Measurements from ENCODE around the gene MAGOH.
"Not testable (repeated sequence)": the region's sequence is repeated elsewhere in the genome, so short reads cannot be mapped to it uniquely, and the experiment has no call there.

MAGOH gene

GRCh38 chr1:53220962-53221286 lies 17.4 kb downstream of the MAGOH start:
- no peak for DNase-seq

- DNase-seq, result peak; percentile 36 to 98 (median 86)
Observed at GRCh38 chr1:53220171-53220961, 18.0 kb downstream of the MAGOH start, which contains the start of gene CZIB. Gene CZIB (minus strand): TSS chr1:53220634. CDS start chr1:53220575, 59 bp downstream.

- DNase-seq, result no peak
Observed at GRCh38 chr1:53219711-53220110, 18.6 kb downstream of the MAGOH start.

- no peak for DNase-seq
Observed at GRCh38 chr1:53218201-53218600, 20.1 kb downstream of the MAGOH start.

GRCh38 chr1:53214376-53214940 lies 23.9 kb downstream of the MAGOH start:
- peak in 1 of 56 donors; percentile 6 for DNase-seq

- no peak for DNase-seq
Observed at GRCh38 chr1:53210954-53211353, 27.4 kb downstream of the MAGOH start.

- no peak for DNase-seq
Observed at GRCh38 chr1:53210352-53210751, 28.0 kb downstream of the MAGOH start.

GRCh38 chr1:53207726-53208125 lies 30.6 kb downstream of the MAGOH start:
- no peak for DNase-seq

GRCh38 chr1:53206735-53207379 lies 31.5 kb downstream of the MAGOH start:
- no peak for DNase-seq

- DNase-seq, result not testable (repeated sequence)
Observed at GRCh38 chr1:53206083-53206685, 32.1 kb downstream of the MAGOH start.

GRCh38 chr1:53205496-53205895 lies 32.8 kb downstream of the MAGOH start:
- DNase-seq, result not testable (repeated sequence)

- DNase-seq, result no peak
Observed at GRCh38 chr1:53203466-53203865, 34.9 kb downstream of the MAGOH start.

GRCh38 chr1:53198241-53198651 lies 40.1 kb downstream of the MAGOH start:
- DNase-seq, result no peak

- DNase-seq, result peak in 1 of 56 donors; percentile 25
Observed at GRCh38 chr1:53197291-53198200, 40.8 kb downstream of the MAGOH start.

GRCh38 chr1:53196485-53197290 lies 41.6 kb downstream of the MAGOH start, which contains the start of gene CPT2:
Gene CPT2 (plus strand): TSS chr1:53196824. CDS start chr1:53196944, 120 bp downstream.
- peak; percentile 21 to 94 (median 82) for DNase-seq

GRCh38 chr1:53196017-53196484 lies 42.3 kb downstream of the MAGOH start:
- DNase-seq, result no peak

GRCh38 chr1:53195246-53196016 lies 42.9 kb downstream of the MAGOH start:
- DNase-seq, result no peak

GRCh38 chr1:53190210-53190611 lies 48.1 kb downstream of the MAGOH start:
- DNase-seq, result no peak

- no peak for DNase-seq
Observed at GRCh38 chr1:53189061-53189460, 49.3 kb downstream of the MAGOH start.

All from amygdala (tissue), 56 donors.